Measurements from ENCODE around the gene APBA1.
"Not testable (repeated sequence)": the region's sequence is repeated elsewhere in the genome, so short reads cannot be mapped to it uniquely, and the experiment has no call there.

APBA1 gene

GRCh38 chr9:69604568-69605219 lies 67.5 kb downstream of the APBA1 start:
- DNase-seq, result no peak

GRCh38 chr9:69603656-69604055 lies 68.5 kb downstream of the APBA1 start:
- DNase-seq, result no peak

DNA sequence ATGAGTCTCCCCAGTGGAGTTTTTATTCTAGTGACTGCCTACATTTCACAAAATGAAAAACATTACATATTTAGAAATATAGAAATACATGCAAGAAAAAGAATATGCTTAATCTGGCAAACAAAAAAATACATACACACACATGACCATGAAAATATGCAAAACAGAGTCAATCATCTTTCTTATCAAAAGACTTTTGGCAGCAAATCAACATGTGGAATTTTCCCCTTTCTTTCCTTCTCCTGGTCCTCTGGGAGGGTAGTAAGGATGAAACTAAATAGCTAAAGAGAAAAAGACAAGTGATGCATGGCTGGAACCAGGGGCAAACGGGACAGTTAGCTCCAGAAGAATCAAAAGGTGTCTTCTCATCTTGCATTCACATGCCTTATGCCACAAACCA lies 69.4 kb downstream of the APBA1 start:
- no peak for DNase-seq

- DNase-seq, result no peak
Observed at GRCh38 chr9:69601698-69602097, 70.5 kb downstream of the APBA1 start.

- no peak for DNase-seq
Observed at GRCh38 chr9:69600314-69601047, 71.7 kb downstream of the APBA1 start.

DNA sequence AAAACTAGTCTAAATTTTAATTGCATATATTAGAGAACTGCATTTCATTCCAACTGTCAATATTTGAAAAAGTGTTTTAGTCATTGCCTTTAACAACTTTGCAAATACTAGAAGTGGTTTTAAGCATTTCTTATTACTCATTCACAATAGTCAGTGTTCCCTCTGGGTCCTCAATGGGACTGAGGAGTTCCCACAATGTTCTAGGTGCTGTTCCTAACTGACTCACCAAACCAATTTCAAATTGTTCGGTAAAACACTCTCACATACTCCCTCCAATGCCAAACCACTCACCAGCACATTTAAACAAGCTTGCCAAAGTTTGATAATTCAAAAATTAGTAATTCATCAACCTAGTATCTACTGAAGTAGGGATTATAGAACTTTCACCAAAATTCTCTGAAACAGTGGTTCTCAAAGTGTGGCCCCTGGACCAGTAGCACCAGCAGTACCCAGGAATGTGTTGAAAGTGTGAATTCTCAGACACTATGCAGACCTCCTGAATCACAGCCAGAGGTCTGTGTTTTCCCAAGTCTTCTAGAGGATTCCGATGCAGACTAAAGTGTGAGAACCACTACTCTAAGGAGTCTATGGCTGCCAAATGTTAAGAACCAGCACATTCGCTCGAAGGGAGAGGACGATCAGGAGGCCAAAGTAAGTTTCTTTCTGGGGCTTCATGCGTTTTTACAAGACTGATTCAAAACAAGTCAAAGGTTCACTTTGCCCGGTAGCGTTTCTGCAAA lies 72.8 kb downstream of the APBA1 start:
- no peak for DNase-seq

DNA sequence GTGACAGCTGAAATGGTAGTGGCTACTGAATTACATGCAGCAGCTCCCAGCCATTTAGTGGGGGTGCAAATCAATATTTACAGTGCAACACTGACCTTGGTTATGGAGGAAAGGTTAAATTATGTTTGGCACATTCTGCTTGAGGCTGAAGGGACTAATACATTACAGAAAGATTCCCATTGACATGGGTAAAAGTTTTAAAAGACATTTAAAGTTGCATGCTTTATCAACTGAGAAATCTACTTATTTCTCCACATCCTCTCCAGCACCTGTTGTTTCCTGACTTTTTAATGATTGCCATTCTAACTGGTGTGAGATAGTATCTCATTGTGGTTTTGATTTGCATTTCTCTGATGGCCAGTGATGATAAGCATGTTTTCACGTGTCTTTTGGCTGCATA lies 75.3 kb downstream of the APBA1 start:
- DNase-seq, result not testable (repeated sequence)

GRCh38 chr9:69594180-69594579 lies 78.0 kb downstream of the APBA1 start:
- no peak for DNase-seq

DNA sequence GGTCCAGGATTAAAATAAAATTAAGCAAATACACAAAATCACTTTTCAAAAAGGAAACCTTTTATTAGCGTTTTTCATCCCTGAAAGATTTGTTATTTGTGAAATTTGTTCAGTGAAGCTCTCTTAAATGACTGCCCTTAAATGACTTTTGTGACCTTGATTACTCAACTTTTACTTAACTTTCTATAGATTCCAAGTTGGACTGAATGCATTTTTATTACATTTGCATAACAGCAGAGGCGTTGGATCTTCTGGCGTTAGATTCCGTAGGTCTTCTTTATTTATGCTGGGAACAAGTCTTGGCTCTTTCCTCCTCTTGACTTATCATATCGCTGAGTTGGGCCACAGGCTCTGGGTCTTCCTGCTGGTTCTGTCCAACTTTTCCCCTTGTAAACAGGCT lies 78.4 kb downstream of the APBA1 start:
- no peak for DNase-seq

DNA sequence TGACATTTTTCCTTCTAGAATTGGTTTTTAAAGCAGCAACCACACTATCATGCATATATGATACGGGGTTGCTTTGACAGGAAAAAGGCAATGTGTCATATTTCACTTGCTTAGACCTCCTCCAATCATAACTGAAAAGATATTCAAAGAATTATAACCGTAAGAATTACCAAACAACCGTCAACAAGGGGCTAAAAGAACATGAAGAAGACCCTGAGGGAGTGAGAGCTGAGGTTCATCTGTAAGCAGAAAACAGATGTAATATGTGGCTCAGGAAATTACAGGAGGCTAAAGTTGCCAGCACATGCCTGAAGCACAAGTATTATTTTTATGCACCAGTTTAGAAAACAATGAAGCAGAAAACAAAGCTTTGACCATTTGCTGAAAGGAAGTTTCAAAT lies 78.9 kb downstream of the APBA1 start:
- no peak for DNase-seq

DNA sequence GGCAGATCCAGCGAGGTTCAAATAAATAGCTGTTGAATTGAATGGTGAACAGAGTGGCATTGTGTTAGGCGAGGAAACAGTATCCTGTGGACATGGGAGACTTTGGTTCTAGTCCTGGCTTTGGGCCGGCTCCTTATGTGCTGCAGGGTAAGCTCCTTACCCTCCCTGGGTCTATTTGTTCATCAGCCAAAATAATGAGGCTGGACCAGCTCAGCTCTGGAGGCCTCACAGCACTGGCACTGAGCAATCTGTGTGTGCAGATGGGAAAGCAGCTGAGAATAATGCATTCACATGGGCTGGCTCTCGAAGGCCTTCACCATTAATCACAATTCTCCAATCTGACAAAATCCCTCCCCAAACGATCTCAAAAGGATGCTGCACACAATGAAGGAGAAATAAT lies 81.9 kb downstream of the APBA1 start:
- DNase-seq, result no peak

- DNase-seq, result no peak
Observed at GRCh38 chr9:69589156-69589555, 83.0 kb downstream of the APBA1 start.

DNA sequence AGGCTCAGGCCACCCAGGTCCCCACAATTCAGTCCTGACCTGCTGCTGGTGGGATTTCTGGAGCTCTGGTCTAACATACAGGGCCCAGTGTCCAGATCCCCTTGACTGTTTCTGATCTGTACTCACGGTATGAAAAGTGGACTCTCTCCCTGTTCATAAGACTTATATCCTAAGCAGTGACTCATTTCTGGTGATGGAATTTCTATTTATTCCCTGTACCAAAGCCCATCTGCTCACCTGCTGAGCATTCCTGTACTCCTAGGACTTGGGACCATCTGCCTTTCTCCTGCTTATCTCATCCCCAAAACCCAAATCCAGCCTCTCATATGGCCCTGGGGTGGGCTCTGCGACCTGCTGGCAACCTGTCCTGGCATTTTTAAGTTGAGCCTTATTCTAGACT lies 86.6 kb downstream of the APBA1 start:
- DNase-seq, result no peak

DNA sequence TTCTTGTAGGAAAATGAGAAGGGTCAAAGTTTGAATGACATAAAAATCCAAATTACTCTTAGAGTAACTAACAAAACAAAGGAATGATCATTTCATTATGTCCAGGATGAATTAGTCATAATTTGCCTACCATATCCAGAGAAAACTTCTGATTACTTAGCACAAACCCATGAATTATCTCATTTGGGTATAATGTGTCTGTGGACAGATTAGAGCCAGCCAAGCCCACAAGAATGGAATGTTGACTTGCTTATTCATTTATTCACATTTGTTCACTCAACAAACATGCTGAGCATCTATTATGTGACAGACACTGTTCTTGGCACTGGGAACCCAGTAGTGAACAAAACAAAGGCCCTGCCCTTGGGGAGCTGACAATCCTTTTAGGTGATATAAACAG lies 87.4 kb downstream of the APBA1 start:
- DNase-seq, result no peak

GRCh38 chr9:69583645-69584234 lies 88.4 kb downstream of the APBA1 start:
- DNase-seq, result no peak

DNA sequence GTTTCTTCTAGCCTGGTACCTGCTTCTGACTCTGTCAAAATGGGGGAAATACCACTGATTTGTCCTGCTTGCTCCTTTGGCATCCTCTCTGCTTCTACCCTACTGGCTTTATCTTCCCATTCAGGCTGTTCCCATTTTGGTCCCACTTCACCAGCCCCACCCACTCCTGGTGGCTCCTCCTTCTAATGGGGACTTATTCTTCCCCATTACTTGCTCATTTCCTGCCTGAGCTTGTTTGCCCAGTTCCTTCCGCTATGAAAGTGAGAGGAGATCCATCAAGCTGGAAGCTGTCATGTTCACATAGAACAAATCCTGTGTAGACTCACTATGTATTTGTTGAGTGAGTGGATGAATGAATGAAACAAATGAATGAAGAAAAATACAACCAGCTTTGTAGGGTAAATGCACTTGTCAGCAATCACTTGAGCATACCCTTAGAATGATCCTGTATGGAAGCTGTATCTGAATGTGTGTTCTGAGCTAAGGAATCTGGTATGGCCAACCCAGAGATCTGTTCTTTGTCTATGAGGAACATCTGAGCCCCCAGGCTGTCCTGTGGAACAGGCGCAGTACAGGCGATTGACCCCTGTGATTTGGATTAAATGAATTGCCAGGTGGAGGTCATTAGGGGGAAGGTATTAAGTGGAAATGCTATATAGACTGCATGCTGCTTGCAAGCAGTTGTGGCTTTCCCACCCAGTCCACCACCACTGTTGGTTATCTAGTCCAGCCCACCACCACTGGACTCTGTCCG lies 89.5 kb downstream of the APBA1 start:
- peak; percentile 54 to 73 (median 69) for DNase-seq

DNA sequence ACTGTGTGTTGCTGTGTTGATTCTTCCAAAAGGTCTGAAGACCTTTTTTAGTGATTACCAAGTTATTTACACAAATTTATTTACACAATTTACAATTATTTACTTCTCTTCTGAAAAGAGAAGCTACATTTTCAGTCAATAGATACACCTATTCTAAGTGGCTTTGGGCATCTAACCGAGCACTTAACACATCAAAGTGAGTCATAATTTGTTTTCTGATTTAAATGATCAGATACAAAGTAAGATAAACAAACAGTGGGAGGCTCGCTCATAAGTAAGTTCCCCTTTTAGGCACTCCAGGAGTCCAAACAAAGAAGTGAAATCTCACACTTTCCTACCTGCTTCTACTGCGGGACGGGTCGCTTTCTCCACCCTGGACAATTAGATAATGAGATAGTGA lies 90.2 kb downstream of the APBA1 start:
- DNase-seq, result peak in 1 of 4 experiments; percentile 15

GRCh38 chr9:69580582-69581214 lies 91.5 kb downstream of the APBA1 start:
- DNase-seq, result no peak

DNA sequence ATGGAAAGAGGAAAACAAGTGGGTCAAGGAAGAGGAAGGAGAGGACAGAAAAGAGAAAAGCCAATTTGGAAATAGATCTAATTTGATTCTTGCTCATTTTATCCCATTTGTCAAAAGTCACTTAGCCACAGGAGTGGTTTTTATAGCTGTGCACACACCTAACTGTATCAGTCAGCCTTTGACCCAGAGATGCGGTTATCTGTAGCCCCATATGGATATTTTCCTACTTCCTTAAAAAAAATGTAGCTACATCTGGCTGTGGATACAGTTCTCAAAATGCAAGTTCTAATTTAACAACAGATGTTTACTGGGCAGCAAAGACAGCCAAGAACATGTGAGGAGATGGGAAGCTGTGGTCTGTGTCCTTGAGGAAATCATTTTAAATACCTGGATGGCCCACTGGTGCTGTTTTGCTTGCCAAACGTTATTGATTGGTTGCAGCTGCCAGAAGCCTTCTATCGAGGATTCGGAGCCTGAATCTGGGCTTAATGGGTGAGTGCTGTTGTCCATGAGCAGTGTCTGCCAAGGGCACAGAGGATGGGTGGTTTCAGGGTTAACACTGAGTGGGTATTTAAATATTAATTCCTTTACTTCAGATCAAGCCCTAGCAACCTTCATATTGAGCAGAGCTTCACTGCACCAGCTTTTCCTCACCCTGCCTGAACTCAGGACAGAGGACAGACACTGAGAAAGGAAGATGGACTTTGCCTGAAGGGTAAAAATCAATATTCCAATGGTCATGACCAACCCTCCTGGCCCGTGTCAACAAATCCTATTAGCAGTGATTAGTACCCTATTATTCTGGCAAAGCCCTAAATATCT lies 92.2 kb downstream of the APBA1 start:
- DNase-seq, result no peak

GRCh38 chr9:69579032-69579758 lies 93.0 kb downstream of the APBA1 start:
- DNase-seq, result no peak

- no peak for DNase-seq
Observed at GRCh38 chr9:69578026-69578425, 94.1 kb downstream of the APBA1 start.

All from suppressor macrophage (primary cell).